SW 1271 (cell line): Measurements from ENCODE around the gene TNNI3K.
A peak's percentile ranks its signal among the peaks of the same experiment; 100 is the strongest.

Source experiments
- DNase-seq, 2 experiments: peaks; one replicate each; lab custom pipeline; 2025; lab: John Stamatoyannopoulos, UW

TNNI3K gene

GRCh38 chr1:74504125-74504932, 269.1 kb downstream of the TNNI3K start:
- DNase-seq, result peak in 1 of 2 experiments; percentile 25

DNA sequence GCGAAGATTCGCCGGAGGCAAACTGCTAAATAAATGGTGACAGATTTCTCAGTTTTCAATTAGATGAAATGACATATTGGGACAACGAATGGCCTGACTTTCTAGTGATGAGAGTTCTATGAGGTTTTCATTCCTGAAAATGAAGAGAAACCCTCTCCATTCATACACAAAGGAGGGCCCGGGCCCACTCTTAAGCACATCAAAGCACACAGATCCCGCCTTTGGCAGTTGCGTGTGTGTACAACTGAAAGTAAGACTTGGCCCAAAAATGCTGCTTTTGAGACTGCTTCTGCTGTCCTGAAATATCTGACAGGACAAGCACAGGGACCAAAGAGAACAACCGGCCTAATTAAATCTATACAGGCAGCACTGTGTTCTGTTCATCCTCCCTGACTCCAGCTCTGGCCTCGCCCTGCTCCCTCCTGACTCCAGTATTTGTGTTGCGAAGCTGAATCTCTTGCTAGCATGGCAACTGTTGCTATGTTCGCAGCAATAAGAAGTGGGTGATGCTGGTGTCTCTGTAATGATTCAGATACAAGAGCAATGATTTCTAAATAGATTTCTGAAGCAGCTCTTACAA, 269.8 kb downstream of the TNNI3K start:
- DNase-seq, result no peak

DNA sequence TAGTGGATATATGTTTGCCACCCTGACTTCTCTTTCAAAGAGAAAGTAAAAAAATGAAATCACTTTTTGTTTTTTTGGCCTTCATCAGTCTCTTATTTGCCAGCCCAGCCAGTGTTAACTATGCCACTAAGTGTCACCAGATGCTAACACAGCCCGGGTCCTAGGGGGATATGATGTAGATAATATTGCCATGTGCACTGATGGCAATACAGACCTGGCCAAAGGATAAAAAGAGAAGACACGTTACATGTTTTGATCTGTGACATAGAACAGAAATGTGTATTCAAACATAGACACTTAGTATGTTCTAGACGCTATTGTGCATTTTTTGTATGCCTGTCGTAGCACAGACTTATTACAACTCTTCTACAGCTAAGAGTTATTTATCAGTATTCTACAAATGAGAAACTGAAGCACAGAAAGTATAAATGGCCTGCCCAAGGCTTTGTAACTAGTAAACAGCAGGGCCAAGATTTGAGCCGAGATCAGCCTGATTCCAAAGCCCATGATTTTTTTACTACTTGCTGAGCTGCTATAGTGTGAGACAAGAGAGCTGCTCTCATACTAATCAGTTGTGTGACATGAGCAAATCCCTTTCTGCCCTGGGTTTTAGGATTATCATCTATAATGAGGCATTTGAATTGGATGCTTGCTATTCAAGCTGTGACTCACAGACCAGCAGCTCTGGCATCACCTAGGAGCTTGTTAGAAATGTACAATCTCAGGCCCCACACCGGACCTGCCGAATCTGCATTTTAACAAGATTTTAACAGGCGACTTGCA, 270.9 kb downstream of the TNNI3K start:
- no peak for DNase-seq

DNA sequence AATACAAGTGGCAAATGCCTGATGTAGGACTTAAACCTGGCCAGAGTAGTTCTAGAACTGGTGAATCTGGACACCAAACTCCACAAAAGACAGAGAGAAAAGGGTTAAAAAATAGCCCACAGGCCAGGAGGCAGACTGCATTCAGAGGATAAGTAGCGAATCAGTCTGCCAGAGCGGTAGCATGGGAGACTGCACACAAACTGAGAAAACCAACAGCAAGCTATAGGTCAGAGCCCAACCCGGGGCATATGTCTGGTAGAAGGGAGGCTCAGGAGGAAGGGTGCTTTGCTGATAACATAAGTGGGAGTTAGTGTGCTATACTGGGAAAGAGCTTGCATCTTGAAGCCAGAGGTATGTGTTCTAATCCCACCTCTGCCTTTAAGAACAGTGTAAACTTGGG, 273.3 kb downstream of the TNNI3K start:
- no peak for DNase-seq

DNA sequence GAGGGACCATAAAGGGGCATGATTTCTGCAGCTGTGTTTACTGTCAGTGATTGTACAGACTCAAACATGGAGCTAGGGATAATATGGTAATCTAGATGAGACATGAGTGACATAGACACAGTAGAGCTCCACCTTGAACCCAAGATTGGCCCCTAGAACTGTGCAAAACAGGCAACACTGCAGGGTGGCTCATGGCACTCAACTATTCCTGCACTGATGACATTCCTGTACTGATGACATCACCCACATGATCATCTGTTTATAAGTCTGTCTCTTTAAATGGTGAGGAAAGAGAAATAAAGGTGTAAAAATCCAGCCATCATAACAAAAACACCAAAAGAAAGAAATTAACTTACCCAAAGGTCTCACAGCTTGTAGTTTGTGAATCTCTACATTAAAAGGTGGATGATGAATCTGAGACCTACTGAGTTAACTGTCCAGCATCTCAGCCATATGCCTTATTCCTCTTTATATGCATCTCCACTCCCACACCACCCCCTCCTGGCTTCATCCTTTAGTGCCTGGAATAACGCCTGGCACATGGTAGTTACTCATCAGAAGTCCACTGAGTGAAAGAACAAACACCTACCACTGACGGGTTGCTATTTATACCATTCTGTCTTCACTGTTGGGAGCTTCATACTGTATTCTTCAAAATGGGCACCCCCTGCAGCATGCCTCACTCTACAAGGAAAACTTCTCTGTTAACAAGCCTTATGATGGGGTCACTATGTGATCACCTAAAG, 277.2 kb downstream of the TNNI3K start, which contains the start of gene LRRC53:
TSS of gene LRRC53 (minus strand) at position 442 of the 746 bp plus-strand sequence. CDS start 29,262 bp downstream, outside the sequence.
- no peak for DNase-seq

GRCh38 chr1:74513411-74514300, 278.5 kb downstream of the TNNI3K start:
- no peak for DNase-seq

- DNase-seq, result no peak
These were observed 282.4 kb downstream of the TNNI3K start for GRCh38 chr1:74517599-74518051.

- no peak for DNase-seq
These were observed 287.0 kb downstream of the TNNI3K start for GRCh38 chr1:74522148-74522547.

GRCh38 chr1:74523873-74524480, 288.8 kb downstream of the TNNI3K start:
- no peak for DNase-seq

DNA sequence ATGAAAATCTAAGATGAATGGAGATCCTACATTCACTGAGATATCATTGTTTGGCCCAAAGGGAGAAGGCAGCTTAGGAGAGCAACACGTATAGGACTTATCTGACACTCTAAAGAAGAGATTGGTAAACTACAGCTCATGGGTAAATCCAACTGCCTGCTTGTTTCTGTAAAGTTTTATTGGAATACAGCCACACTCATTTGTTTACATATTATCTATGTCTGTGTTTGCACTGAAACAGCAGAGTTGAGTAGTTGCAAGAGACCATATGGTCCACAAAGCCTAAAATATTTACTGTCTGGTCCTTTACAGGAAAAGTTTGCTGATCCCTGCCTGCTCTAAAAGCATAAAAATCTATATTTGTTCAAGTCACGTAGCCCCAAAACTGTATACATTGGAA, 291.5 kb downstream of the TNNI3K start:
- DNase-seq, result no peak

GRCh38 chr1:74528123-74528522, 292.9 kb downstream of the TNNI3K start:
- no peak for DNase-seq

- no peak for DNase-seq
These were observed 295.7 kb downstream of the TNNI3K start for GRCh38 chr1:74530892-74531291.

DNA sequence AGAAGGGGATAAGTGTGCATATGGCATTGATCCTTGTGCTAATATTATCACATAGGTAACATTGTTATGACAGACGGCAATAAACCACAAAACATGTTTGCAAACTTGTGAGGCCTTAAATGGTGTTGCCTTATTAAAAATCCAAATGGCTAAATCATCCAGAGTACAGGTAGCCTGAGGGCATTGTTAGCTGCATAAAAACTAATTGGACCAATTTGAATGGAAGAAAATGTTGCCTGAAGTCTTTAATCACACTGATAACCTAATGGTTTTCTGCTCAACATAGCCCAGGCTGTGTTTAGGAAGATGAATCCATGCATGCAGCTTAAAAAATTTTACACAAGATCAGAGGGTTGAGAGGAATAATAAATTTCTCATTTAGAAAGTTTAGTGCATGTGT, 296.6 kb downstream of the TNNI3K start:
- no peak for DNase-seq

GRCh38 chr1:74534241-74534640, 299.1 kb downstream of the TNNI3K start:
- DNase-seq, result no peak

DNA sequence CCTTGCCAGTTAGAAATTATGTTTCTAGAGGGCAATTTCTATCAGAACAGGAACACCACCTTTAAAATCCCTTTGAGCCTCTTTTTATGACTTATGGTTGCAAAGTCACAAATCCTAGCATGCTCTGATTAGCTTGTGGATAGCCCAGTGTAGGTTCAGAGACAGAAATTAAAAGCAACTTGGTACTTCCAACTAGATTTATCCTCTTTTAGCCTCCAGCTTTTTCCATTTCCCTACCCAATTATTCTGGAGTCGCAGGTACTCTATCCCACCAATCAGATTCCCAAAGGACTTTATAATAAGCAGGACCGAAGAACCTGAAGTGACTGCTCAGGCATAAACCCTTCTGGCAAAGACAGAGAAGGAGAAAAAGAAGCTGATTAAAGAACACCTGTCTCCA, 310.6 kb downstream of the TNNI3K start:
- no peak for DNase-seq

DNA sequence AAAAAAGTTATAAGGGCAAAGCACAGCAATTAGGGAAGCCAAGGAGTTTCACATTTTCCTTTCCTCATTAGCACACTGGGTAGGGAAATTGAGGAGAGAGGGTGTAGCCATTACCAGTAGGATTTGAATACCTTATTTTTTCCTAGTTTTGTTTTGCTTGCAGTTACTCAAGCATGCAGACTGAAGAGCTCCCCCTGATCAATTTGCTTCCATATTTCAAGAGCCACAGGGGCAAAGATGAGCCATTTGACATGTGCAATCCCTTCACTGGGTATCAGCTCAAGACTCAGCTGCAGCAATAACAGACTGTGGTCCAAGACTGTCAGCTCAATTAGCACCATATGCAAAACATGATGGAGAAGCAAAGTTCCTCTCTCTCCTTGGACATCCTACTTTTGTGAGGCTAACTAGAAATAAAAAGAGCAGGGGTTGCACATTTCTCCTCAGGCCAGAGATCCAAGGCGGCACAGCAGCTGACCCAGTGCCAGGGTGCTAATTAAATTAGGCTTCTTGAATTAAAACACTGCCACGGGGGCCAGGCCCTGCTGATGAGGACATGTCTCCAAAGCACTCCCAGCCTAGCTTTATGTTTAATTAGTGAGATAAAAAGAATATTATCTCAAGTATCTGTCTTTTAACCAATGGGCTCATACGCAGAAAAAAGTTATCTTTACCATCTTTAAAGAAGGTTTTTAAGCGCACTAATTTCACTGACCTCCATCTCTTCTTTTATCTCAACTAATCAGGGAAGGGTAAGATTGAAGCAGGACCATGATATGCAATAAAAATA, 314.0 kb downstream of the TNNI3K start:
- DNase-seq, result no peak

- DNase-seq, result no peak
These were observed 314.7 kb downstream of the TNNI3K start for GRCh38 chr1:74549932-74550331.

- DNase-seq, result no peak
These were observed 335.8 kb downstream of the TNNI3K start for GRCh38 chr1:74570797-74571492.

- no peak for DNase-seq
These were observed 336.3 kb downstream of the TNNI3K start for GRCh38 chr1:74571493-74571800.
